Measurements from ENCODE around the gene GNPDA1. TPM values are rescaled to one million over a fixed set of nuclear protein-coding genes. Genes with fewer than 3 reads are reported as not detected.
A peak's percentile ranks its signal among the peaks of the same experiment; 100 is the strongest.

GNPDA1 gene
- polyA plus RNA-seq, 1 of the 3 experiments (the other 2 are of a cell fraction) = 23.9 TPM

DNA sequence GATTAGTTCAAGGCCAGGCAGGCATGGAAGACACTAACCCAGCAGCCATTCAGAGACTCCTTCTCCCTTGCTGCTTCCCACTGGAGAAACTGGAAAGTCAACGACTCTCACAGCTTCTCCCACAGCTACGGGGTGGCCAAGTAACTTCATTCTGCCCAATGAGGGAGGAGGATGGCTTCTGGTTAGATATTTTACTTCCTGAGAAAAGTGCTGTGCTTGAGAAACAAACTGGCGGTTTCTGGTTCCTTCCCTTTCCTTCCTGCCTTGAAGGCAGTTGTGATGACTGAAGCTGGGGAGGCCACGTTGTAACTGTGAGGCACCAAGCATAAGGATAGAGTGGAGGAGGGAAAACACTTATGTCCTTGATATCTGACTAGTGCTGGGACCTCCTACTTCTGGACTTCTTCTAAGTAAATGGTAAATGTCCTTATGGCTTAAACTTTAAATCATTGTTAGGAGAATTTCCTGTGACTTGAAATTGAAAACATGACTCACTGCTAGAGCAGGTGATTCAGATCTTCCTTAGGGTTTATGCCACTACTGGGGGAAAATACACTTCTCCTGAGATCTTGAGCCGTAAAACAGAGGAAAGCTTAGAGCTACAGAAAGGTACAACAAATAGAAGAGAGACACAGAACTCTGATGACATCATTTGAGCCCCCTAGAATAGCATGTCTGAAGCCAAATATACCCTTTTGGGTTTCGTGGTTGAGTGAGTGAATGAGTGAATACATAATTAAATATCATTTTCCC, 3.1 kb upstream of the GNPDA1 start:
- TF ChIP-seq POLR2AphosphoS5 (IDR thresholded peaks at IDR 0.05; ENCODE audit: low read depth, low read length) = no peak
- TF ChIP-seq TAF1 (IDR thresholded peaks at IDR 0.05; ENCODE audit: borderline replicate concordance, low read depth, low read length) = no peak
- no peak for TF ChIP-seq RFX5 (IDR thresholded peaks at IDR 0.05; ENCODE audit: low read length)
- no peak for TF ChIP-seq ELF1 (IDR thresholded peaks at IDR 0.05)
- TF ChIP-seq RCOR1 (IDR thresholded peaks at IDR 0.05; ENCODE audit: low read length) = no peak
- TF ChIP-seq EP300 (IDR thresholded peaks at IDR 0.05; ENCODE audit: borderline replicate concordance in 1 of 2, low read depth in 1 of 2, low read length in 1 of 2) = peak in 1 of 2 experiments; percentile 49; a peak in 1 of 4 replicates
- TF ChIP-seq, protein P1, sequence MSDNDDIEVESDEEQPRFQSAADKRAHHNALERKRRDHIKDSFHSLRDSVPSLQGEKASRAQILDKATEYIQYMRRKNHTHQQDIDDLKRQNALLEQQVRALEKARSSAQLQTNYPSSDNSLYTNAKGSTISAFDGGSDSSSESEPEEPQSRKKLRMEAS (IDR thresholded peaks at IDR 0.05; ENCODE audit: low read depth) = no peak
- TF ChIP-seq MEF2A (IDR thresholded peaks at IDR 0.05; ENCODE audit: borderline replicate concordance, low read depth) = no peak
- TF ChIP-seq RAD21 (IDR thresholded peaks at IDR 0.05; ENCODE audit: low read length) = no peak
- TF ChIP-seq TCF12 (IDR thresholded peaks at IDR 0.05) = peak; percentile 79
- no peak for TF ChIP-seq EZH2phosphoT487 (IDR thresholded peaks at IDR 0.05; ENCODE audit: borderline replicate concordance, low read depth)
- peak; percentile 85 for TF ChIP-seq FOSL2 (IDR thresholded peaks at IDR 0.05; ENCODE audit: borderline replicate concordance, low read depth)
- TF ChIP-seq RXRA (IDR thresholded peaks at IDR 0.05; ENCODE audit: borderline replicate concordance, low read depth) = peak; percentile 14; the same call in 1 of the 2 replicates
- TF ChIP-seq, protein P2, sequence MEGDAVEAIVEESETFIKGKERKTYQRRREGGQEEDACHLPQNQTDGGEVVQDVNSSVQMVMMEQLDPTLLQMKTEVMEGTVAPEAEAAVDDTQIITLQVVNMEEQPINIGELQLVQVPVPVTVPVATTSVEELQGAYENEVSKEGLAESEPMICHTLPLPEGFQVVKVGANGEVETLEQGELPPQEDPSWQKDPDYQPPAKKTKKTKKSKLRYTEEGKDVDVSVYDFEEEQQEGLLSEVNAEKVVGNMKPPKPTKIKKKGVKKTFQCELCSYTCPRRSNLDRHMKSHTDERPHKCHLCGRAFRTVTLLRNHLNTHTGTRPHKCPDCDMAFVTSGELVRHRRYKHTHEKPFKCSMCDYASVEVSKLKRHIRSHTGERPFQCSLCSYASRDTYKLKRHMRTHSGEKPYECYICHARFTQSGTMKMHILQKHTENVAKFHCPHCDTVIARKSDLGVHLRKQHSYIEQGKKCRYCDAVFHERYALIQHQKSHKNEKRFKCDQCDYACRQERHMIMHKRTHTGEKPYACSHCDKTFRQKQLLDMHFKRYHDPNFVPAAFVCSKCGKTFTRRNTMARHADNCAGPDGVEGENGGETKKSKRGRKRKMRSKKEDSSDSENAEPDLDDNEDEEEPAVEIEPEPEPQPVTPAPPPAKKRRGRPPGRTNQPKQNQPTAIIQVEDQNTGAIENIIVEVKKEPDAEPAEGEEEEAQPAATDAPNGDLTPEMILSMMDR (IDR thresholded peaks at IDR 0.05) = no peak
- TF ChIP-seq, protein P3, sequence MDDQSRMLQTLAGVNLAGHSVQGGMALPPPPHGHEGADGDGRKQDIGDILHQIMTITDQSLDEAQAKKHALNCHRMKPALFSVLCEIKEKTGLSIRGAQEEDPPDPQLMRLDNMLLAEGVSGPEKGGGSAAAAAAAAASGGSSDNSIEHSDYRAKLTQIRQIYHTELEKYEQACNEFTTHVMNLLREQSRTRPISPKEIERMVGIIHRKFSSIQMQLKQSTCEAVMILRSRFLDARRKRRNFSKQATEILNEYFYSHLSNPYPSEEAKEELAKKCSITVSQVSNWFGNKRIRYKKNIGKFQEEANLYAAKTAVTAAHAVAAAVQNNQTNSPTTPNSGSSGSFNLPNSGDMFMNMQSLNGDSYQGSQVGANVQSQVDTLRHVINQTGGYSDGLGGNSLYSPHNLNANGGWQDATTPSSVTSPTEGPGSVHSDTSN (IDR thresholded peaks at IDR 0.05) = peak; percentile 60
- peak; percentile 77 for TF ChIP-seq JUND (IDR thresholded peaks at IDR 0.05)
- 47% methylated on average over 5 of the region's 6 CpGs for WGBS (ENCODE audit: low lambda C conversion rate)
- DNase-seq = no peak

More for the DNA sequence above, 3.1 kb upstream of the GNPDA1 start:
- Histone ChIP-seq H3K9me3 (peaks cover 5% of the 10 kb centered on the region; the same call in 1 of the 2 replicates), H3F3A (replicated peaks; ENCODE audit: insufficient read depth) (peaks cover 24% of the 10 kb centered on the region), H3K4me2 (peak overlapping the region; percentile 30), H3K27ac (ENCODE audit: low read depth in 2 of 2, low read length in 1 of 2) (peak overlapping the region in 1 of 2 experiments; percentile 78; a peak in 3 of 4 replicates), H3K4me1 (ENCODE audit: control insufficient read depth in 1 of 2, insufficient read depth in 2 of 2, low read depth in 1 of 2, low read length in 1 of 2) (peaks cover 17 to 24% of the 10 kb centered on the region in 2 experiments), H3K9me2 (no peaks in the 10 kb centered on the region), H2AFZ (ENCODE audit: low read depth) (peak overlapping the region; percentile 45), H3K79me2 (ENCODE audit: insufficient read depth) (no peaks in the 10 kb centered on the region), H4K20me1 (ENCODE audit: insufficient read depth) (no peaks in the 10 kb centered on the region), H3K9ac (peak overlapping the region; percentile 2; the same call in 1 of the 2 replicates), H3K27me3 (ENCODE audit: insufficient read depth) (no peaks in the 10 kb centered on the region), H3K4me3 (ENCODE audit: low read depth in 2 of 2, low read length in 1 of 2) (peak overlapping the region in 1 of 2 experiments; percentile 27; a peak in 1 of 4 replicates), H3K36me3 (replicated peaks in 1 of 2; ENCODE audit: control insufficient read depth in 1 of 2, insufficient read depth in 2 of 2, low read length in 1 of 2) (peaks cover 0 to 4% of the 10 kb centered on the region in 2 experiments)
- CTCF ChIA-PET = interaction anchor here (0.8 to 10.7 kb wide), 21 partner anchors 8 to 324 kb away, joined by 3 to 158 read pairs (median 6); partner anchors contain the start of gene RNF14
- POLR2A ChIA-PET = no interaction called here

All from SK-N-SH (cell line).